GM23338 (cell line): Measurements from ENCODE around the gene MYCBPAP.

Experiments
- EZH2 ChIP-seq: fragments of 200-600 bp; sonication (generic); IDR thresholded peaks from one replicate; pipeline ENCODE4 v1.8.0; 2017; ENCODE audit warnings: antibody characterized with exemption, mild to moderate bottlenecking, low read depth; ENCODE audit not compliant: unreplicated experiment
- EZH2phosphoT487 ChIP-seq: fragments of 200-600 bp; sonication (generic); IDR thresholded peaks from one replicate; pipeline ENCODE4 v1.8.1; 2018; ENCODE audit warnings: antibody characterized with exemption; ENCODE audit not compliant: unreplicated experiment
- JUNB ChIP-seq: IDR thresholded peaks from one replicate; pipeline ENCODE4 v1.6.1; 2016; ENCODE audit warnings: antibody characterized with exemption; ENCODE audit not compliant: unreplicated experiment
- POLR2AphosphoS5 ChIP-seq: IDR thresholded peaks from 2 replicates; pipeline ENCODE4 v1.6.1; 2016; ENCODE audit warnings: antibody characterized with exemption, low read depth
- ZNF331 ChIP-seq: fragments of 250-450 bp; sonication (Bioruptor Pico); IDR thresholded peaks from 2 replicates; pipeline ENCODE4 v1.5.0; 2020; ENCODE audit warnings: low read depth, mild to moderate bottlenecking, moderate library complexity
- TF ChIP-seq, protein P1 (sequence below), 2 experiments: fragments of 200-600 bp in 1 of 2; sonication (generic) in 1 of 2; conservative IDR thresholded peaks; 2 replicates each; pipeline versions ENCODE4 v1.5.1 to v1.6.1; 2016 to 2017; ENCODE audit warnings: antibody characterized with exemption in 2 of 2, low read depth in 2 of 2, mild to moderate bottlenecking in 2 of 2, moderate library complexity in 1 of 2
- TF ChIP-seq, protein P2 (sequence below): IDR thresholded peaks from one replicate; pipeline ENCODE4 v1.6.1; 2018; ENCODE audit warnings: antibody characterized with exemption; ENCODE audit not compliant: unreplicated experiment

DNA sequence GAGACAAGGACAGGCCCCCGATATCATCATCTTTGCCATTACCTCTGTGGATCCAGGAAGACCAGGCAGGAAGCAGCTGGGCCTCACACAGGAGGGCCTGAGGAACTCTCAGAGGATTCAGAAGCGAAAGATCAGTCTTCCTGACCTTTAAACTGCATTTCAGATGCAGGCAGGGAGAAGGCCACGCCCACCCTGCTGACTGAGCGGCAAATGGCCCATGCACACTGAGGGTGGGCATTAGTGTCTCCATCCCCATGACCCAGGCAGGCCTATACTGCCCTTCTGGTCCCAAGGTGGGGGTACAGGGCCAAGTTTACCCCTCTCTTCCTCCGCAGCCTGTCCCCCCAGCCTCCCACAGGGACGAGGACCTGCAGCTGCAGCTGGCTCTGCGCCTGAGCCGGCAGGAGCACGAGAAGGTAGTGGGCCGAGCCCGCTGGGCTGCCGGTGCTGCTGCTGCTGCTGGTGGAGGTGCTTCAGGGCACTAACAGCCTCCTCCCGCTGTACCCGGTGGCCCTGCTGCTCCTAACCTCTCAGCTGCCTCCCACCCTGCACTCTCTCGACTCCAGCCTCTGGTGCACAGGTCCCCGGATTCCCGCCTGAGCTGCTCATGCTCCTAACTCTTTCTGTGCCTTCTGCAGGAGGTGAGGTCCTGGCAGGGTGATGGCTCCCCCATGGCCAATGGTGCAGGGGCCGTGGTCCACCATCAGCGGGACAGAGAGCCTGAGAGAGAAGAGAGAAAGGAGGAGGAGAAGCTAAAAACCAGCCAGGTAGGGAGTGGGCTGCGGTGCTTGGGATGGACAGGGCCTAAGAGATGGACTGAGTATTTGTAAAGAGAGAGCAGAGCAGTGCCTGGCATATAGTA lies 30.5 kb downstream of the MYCBPAP start:
- TF ChIP-seq, protein P1, sequence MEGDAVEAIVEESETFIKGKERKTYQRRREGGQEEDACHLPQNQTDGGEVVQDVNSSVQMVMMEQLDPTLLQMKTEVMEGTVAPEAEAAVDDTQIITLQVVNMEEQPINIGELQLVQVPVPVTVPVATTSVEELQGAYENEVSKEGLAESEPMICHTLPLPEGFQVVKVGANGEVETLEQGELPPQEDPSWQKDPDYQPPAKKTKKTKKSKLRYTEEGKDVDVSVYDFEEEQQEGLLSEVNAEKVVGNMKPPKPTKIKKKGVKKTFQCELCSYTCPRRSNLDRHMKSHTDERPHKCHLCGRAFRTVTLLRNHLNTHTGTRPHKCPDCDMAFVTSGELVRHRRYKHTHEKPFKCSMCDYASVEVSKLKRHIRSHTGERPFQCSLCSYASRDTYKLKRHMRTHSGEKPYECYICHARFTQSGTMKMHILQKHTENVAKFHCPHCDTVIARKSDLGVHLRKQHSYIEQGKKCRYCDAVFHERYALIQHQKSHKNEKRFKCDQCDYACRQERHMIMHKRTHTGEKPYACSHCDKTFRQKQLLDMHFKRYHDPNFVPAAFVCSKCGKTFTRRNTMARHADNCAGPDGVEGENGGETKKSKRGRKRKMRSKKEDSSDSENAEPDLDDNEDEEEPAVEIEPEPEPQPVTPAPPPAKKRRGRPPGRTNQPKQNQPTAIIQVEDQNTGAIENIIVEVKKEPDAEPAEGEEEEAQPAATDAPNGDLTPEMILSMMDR (conservative IDR thresholded peaks at IDR 0.05; ENCODE audit: low read depth in 2 of 2), result no peak
- TF ChIP-seq POLR2AphosphoS5, result no peak
- TF ChIP-seq, protein P2, sequence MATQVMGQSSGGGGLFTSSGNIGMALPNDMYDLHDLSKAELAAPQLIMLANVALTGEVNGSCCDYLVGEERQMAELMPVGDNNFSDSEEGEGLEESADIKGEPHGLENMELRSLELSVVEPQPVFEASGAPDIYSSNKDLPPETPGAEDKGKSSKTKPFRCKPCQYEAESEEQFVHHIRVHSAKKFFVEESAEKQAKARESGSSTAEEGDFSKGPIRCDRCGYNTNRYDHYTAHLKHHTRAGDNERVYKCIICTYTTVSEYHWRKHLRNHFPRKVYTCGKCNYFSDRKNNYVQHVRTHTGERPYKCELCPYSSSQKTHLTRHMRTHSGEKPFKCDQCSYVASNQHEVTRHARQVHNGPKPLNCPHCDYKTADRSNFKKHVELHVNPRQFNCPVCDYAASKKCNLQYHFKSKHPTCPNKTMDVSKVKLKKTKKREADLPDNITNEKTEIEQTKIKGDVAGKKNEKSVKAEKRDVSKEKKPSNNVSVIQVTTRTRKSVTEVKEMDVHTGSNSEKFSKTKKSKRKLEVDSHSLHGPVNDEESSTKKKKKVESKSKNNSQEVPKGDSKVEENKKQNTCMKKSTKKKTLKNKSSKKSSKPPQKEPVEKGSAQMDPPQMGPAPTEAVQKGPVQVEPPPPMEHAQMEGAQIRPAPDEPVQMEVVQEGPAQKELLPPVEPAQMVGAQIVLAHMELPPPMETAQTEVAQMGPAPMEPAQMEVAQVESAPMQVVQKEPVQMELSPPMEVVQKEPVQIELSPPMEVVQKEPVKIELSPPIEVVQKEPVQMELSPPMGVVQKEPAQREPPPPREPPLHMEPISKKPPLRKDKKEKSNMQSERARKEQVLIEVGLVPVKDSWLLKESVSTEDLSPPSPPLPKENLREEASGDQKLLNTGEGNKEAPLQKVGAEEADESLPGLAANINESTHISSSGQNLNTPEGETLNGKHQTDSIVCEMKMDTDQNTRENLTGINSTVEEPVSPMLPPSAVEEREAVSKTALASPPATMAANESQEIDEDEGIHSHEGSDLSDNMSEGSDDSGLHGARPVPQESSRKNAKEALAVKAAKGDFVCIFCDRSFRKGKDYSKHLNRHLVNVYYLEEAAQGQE, result no peak
- TF ChIP-seq EZH2phosphoT487, result no peak
- TF ChIP-seq JUNB, result no peak
- no peak for TF ChIP-seq EZH2
- TF ChIP-seq ZNF331 (CRISPR knock-in tag), result no peak
